Measurements from ENCODE around the gene AGPAT2.

AGPAT2 gene

DNA sequence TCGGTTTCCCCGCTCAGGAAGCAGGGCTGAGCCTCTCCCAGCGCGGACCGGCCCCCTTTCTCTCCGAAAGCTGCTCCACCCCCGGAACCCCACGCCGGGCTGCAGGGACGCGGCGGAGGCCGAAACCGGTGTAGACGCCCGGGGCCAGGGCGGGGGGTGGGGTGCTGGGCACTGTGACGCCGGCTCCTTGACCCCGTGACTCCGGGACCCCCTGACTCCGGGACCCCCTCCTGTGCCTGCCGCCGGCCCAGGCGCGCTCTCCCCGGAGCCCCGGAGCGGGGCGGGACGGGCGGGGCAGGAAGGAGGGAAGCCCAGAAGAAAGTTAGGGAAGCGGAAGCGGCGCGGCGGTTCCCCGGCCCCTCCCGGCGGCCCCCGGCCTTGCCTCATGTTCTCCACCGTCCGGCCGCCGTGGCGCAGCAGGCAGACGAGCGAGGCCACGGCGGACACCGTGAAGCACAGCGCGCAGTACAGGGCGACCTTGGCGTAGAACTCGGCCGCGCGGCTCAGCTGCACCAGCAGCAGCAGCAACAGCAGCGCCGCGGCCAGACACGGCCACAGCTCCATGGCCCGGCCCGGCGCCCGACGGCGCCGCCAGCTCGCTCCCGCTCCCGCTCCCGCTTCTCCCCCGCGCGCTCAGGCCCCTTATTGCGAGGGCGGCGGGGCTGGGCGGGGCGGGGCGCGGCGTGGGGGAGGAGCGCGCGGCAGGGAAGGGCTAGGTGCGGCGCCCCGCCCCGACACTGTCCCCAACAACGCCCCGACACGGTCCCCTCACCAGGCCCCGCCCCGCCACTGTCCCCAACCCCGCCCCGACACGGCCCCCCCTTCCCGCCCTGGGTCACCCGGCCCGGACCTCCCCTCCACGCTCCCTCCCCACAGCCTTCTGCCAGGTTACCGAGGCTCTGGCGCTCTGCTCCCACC, at the start of gene AGPAT2:
AGPAT2 (minus strand) TSS at position 664 of the 918 bp plus-strand sequence; CDS start at position 564, 100 bp downstream.
- in situ Hi-C loops (cut with HindIII; ENCODE audit: low sequenced_read_pairs) = no loop called here

DNA sequence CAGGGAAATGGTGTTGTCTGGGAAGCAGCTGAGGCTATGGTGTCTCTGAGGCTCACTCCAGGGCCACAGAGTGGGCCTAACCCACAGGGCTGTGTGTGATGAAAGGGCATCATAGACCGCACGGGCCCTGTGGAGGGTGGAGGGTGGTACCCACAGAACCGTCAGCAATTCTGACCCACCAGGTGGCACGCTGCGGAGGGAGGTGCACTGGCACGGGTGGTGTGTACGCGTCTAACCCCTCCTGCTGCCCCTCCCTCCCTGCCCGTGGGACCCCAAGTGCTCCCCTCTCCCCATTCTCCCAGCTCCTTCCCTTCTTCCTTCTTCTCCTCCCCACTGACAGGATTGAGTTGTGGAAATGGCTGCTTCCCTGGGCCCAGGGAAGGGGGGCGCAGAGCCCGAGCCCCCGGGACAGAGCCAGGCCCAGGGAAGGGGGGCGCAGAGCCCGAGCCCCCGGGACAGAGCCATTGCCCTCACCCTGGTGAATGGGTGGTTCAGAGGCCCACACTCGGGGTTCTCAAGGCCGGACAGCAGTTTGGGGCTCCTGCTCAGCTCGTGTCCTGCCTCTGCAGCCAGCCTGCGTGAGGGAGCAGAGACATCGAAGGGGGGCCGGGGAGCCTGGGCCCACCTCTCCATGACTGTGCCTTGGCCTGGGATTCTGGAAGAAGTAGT, 48.7 kb upstream of the AGPAT2 start:
- in situ Hi-C loops (cut with HindIII; ENCODE audit: low sequenced_read_pairs) = no loop called here

DNA sequence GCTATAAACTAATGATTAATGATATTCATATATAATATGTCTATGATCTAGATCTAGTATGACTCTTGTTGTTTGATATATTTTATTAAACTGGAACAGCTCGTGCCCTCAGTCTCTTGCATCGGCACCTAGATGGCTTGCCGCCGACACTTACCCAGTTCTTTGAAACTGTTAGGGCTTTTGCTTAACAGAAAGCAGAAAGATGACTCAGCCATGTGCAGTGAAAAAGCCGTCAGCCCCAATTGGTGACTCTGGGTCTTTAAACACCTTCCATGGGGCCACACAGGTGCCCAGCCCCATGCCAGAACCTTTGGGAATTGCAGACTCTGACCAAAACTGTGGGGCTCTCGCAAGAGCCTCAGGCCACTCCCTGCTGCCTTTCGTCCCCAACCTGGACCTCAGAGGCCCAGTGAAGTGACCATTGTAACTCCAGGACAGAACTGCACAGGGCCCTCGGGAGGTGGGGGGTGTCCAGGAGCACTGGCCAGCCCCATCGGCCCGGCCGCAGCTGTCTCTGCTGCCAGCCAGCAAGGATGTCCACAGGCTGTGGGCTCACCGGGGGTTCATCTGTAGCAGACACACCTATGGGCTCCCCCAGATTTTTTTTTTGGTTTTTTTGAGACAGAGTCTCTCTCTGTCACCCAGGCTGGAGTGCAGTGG, 47.7 kb upstream of the AGPAT2 start:
- in situ Hi-C loops (cut with HindIII; ENCODE audit: low sequenced_read_pairs) = no loop called here

GRCh38 chr9:136733611-136734010, 46.4 kb upstream of the AGPAT2 start:
- in situ Hi-C loops (cut with HindIII; ENCODE audit: low sequenced_read_pairs) = no loop called here

- in situ Hi-C loops (cut with HindIII; ENCODE audit: low sequenced_read_pairs) = no loop called here
Measured at GRCh38 chr9:136732444-136733178, 45.4 kb upstream of the AGPAT2 start.

- in situ Hi-C loops (cut with HindIII; ENCODE audit: low sequenced_read_pairs) = no loop called here
Measured at GRCh38 chr9:136729926-136730325, 42.7 kb upstream of the AGPAT2 start.

- in situ Hi-C loops (cut with HindIII; ENCODE audit: low sequenced_read_pairs) = no loop called here
Measured at GRCh38 chr9:136729144-136729543, 41.9 kb upstream of the AGPAT2 start.

- in situ Hi-C loops (cut with HindIII; ENCODE audit: low sequenced_read_pairs) = no loop called here
Measured at GRCh38 chr9:136728548-136729123, 41.4 kb upstream of the AGPAT2 start.

- in situ Hi-C loops (cut with HindIII; ENCODE audit: low sequenced_read_pairs) = no loop called here
Measured at GRCh38 chr9:136728080-136728547, 40.9 kb upstream of the AGPAT2 start.

DNA sequence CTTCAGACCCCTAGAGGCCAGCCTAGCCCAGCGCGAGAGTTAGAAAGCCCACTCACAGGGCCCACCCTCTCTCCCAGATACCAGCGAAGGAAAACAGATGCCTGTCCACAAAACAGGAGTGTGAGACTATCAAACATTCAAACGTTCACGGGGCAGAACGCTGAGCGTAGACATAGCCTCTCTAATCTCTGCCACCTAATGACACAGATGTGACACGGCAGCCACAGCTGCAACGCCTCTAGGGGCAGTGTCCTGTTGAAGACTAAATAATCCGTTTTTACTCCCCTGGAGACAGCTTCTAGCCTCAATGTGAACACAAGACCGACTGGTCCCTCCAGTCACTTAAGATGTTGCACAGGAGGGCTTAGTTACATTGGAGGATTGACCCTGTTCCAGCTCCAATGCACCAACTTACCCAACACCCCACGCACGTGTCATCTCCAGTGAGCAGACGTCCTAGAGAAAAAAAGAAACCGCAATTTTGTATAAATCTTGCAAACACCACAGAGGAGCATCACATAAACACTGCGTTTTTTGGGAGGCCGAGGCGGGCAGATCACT, 39.5 kb upstream of the AGPAT2 start:
- in situ Hi-C loops (cut with HindIII; ENCODE audit: low sequenced_read_pairs) = no loop called here

DNA sequence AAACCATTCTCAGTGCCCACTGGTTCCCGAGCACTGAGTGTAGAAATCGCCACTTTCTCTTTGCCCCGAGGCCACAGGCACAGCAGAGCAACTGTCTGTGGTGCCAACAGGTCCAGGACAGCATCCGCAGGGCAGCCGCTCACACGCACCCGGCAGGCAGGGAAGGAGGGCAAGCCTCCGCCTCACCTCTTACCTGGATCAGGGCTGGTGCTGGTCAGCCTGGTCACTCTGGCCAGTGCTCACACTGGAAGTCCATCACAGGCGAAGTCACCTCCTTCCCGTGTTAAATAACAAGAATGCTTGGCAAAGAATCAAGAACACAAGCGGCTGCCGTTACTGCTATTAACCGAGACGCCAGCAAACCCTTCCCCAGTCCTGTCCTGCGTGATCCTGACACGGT, 38.9 kb upstream of the AGPAT2 start:
- in situ Hi-C loops (cut with HindIII; ENCODE audit: low sequenced_read_pairs) = no loop called here

DNA sequence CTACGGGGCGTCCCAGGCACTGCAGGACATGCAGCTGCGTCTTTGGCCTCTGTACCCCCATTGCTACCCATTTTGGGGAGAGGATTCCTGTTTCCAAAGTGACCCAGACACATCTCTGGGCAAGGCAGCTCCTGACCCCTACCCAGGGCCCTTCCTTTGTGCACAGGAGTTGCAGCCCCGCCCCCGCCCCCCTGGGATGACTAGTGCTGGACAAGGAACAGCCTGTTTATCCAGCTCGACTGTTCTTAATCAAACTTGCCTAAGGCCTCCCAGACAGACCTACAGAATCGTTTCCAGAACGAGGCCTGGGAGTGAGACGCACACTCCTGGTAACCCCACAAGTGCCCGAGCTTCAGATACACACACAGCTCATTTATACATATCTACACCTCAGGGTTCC, 38.4 kb upstream of the AGPAT2 start:
- in situ Hi-C loops (cut with HindIII; ENCODE audit: low sequenced_read_pairs) = no loop called here

- in situ Hi-C loops (cut with HindIII; ENCODE audit: low sequenced_read_pairs) = no loop called here
Measured at GRCh38 chr9:136724772-136725171, 37.5 kb upstream of the AGPAT2 start.

- in situ Hi-C loops (cut with HindIII; ENCODE audit: low sequenced_read_pairs) = no loop called here
Measured at GRCh38 chr9:136723989-136724388, 36.7 kb upstream of the AGPAT2 start.

DNA sequence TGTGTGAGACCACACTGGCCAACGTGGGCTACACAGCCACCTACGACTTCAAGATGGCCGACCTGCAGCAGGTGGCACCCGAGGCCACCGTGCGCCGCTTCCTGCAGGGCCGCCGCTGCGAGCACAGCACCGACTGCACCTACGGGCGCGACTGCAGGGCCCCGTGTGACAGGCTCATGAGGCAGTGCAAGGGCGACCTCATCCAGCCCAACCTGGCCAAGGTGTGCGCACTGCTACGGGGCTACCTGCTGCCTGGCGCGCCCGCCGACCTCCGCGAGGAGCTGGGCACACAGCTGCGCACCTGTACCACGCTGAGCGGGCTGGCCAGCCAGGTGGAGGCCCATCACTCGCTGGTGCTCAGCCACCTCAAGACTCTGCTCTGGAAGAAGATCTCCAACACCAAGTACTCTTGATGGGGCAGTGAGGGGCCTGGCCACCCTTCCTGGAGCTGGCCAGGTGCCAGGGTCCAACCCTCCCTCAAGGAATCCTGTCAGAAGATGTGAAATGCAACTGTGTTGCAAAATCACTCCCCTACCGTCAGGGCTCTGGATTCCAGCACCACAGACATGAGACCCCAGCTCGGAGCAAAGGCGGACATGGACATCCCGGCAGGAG, 36.2 kb upstream of the AGPAT2 start:
- in situ Hi-C loops (cut with HindIII; ENCODE audit: low sequenced_read_pairs) = no loop called here

- in situ Hi-C loops (cut with HindIII; ENCODE audit: low sequenced_read_pairs) = no loop called here
Measured at GRCh38 chr9:136722969-136723356, 35.7 kb upstream of the AGPAT2 start.

DNA sequence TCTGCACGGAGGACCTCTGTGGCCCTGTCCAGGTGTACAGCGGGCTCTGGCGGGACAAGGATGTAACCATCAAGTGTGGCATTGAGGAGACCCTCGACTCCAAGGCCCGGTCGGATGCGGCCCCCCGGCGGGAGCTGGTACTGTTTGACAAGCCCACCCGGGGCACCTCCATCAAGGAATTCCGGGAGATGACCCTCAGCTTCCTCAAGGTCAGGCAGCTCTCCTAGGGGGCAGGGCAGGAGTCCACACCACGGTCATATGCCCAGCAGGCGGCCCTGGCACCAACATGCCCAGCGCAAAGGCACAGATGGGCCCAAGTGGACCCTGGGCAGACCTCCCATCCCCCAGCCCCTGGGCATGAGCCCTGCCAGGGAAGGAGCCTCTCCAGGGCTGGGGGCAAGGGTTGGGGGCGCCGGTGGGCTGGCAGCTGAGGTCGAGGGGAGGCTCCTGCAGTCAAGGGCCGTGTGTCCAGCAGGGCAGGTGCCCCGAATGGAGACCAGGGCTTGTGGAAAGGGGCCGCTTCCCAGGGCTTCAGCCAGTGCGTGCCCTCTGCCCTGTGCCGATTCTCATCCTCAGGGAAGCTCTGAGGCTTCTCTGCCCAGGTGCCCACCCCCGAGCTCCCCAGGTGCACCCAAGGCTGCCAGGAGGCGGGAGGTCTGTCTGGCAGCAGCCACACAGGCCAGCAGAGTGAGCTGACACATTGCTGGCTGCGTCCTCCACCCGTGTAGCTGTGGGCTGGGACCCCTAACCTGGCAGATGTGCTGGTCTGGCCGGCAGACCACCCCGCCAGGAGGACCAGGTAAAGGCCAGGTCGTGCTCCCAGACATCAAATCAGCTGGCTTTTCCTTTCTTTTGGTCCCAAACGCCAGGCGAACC, 35.1 kb upstream of the AGPAT2 start:
- in situ Hi-C loops (cut with HindIII; ENCODE audit: low sequenced_read_pairs) = no loop called here

GRCh38 chr9:136721339-136722092, 34.3 kb upstream of the AGPAT2 start:
- in situ Hi-C loops (cut with HindIII; ENCODE audit: low sequenced_read_pairs) = no loop called here
